GM18511 (cell line): ENCODE results near the gene ARHGEF11.

Source experiments
- ATAC-seq: cut with Tn5 transposase; IDR thresholded peaks from one replicate; pipeline ENCODE4 v1.9.1; 2021; ENCODE audit warnings: mild to moderate bottlenecking, moderate library complexity; ENCODE audit not compliant: unreplicated experiment

The ARHGEF11 gene

DNA sequence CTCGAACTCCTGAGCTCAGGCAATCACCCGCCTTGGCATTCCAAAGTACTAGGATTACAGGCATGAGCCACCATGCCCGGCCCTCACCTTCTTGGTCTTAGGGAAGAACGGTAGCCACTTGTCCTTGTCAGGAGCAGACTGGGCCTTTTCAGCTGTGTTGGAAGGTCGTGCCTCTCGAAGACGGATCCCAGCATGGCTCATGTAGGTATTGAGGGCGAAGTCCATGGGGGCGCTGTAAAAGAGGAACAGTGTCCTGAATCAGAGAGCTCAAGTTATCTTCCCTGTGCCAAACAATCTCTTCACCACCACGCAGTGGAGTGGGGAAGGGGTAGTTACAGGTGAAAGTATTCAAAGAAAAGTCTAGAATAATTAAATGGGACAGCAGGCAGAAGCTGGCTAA, 89.2 kb downstream of the ARHGEF11 start:
- ATAC-seq: no peak

DNA sequence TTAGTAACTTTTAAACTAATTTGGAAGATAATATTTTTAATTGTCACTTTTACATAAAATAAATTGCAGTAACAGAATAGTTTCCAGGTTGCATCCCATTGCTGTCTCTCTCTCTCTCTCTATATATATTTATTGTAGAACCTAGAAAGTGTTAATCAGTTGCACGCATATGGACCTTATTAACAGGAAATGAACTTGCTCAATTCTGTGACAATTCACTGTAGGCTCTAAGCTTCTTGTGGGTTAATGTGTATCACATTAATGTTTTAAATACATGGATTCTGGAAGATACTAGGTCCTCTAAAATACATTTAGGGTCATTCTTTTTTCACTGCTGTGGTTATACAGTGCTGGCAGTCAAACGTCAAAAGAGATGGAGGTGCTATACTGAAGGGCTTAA, 92.0 kb downstream of the ARHGEF11 start:
- ATAC-seq: no peak

DNA sequence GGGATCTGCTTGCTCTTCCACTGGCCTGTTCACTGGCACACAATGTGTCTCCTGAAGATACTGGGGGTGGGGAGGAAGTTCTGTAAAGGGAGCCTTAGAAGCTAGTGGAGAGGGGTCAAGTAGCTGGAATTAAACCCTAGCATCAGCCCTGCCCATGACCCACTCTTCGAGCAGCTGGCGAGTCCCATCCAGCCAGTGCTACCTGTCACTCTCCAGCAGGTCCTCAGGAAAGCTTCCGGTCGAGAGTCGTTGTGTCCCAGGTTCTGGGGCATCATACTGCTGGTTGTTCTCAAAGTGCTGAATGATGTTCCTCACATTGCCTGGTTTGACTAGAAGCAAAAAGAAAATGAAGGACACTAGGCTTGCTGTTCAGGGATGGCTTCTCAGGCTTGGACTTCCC, 94.2 kb downstream of the ARHGEF11 start:
- ATAC-seq: no peak

DNA sequence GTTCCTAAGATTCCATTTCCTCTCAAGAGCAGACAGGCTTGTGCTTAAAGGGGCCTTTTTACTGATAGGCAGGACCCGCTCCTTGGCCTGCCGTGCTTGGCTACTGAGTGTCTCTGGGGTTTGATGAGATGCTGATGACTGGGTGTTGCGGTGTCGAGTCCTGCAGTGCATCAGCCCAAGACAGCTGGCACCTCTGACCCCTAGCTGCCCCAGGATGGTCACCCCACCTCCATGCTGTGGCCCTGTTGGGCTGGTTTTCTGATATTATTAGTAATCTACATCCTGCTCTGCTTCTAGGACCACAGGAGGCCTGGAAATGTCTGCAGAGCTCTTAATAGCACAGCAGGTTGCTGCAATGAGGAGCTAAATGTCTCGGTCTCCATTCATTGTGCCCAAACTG, 96.4 kb downstream of the ARHGEF11 start:
- ATAC-seq: no peak

DNA sequence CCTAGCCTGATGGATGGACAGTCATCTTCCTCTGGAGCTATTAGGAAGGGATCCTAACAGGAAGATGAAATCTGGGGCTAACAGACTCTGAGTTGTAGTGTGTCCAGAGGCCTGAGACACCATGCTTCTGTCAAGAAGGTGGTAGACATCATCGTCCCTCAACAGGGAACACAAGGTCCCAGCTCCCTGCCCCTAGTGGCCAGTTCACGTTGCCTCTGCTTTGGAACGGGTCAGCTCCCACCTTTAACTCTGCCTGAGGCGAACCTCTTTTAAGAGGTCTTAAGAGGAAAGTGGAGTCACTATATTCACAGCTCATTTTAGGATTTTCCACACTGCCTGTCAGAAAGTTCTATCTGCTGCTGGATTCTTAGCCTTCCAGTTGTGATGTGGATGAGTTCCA, 96.8 kb downstream of the ARHGEF11 start:
- ATAC-seq: no peak

DNA sequence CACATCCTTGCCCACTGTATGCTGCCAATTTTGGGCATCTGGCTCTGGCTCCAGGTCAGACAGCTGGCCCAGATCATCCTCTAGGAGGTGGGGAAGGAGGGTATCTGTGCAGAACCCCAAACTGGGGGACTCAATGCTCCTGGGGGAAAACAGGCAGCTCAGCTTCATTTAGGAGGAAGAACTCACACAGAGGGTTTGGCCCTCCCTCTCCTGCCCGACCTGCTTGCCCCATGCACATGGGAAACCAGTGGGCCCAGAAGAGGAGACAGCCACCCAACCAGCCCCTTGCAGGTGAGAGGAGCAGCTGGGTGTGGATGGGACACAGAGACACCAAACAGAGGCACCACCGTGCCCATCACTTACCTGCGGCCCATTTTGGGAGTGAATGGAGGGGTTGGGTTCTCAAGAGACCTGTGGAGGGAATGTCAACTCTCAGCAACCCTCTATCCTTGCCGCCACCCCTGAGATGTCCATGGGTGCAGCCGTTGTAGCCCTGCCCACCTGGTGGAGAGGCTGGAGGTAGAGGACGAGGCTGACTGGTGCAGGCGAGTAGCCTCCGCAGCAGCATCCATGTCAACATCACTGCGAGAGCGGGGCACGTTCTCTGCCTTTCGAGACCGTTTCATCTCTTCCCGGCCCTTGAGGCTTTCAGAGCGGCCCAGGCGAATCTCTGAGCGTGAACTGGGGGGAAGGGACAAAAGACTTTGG, 97.6 kb downstream of the ARHGEF11 start:
- ATAC-seq: no peak

DNA sequence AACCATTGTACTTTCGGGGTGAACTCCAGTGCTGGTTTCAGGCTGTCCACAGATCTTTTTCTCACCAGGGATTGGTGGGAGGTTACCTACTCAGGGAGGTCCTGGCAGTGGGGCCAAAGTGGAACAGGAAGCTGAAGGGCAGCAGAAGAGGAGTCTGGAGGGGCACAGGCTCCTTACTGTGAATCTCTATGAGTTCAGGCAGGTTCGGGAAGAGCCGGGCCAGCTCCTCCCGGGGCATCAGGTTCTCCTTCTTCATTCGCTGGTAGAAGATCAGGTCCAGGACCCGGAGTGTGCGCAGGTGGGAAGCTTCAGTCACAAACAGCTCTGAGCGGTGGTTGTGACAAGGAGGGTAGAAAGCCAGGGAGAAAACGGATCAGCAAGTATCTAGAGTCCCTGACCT, 98.4 kb downstream of the ARHGEF11 start:
- no peak for ATAC-seq

DNA sequence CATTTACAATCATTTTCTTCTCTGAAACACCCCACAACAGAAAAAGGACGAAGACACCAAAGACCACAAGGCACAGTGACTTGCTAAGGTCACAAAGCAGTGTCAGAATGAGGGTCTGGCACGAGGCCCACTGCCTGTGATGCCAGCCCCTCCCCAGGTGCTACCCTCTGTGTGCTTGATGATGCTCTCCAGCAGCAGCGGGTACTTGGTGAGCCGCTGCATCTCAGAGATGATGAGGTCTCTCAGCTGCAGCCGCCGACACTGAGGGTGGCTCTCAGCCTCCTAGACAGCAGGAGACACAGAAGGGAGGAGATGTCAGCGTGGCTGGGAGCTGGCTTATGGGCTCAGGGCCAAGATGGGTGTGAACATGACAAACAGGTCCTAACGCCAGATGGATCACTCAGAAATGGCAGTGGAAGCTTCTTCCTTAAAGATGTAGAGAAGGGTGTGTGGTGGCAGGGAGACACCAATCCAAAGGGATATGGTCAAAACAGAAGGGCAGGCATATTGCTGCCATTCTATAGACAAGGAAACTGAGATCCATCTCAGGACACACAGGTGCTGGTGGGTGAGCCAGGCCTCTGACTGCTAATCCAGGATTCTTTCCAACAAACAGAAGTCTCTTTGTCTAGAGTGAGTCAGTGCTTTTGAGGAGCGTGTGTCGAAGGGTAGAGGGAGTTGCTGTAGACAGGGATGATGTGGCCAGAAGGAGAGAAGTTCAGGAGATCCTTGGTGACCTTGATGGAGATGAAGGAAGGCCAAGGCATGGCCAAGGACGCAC, 99.5 kb downstream of the ARHGEF11 start:
- ATAC-seq: no peak

DNA sequence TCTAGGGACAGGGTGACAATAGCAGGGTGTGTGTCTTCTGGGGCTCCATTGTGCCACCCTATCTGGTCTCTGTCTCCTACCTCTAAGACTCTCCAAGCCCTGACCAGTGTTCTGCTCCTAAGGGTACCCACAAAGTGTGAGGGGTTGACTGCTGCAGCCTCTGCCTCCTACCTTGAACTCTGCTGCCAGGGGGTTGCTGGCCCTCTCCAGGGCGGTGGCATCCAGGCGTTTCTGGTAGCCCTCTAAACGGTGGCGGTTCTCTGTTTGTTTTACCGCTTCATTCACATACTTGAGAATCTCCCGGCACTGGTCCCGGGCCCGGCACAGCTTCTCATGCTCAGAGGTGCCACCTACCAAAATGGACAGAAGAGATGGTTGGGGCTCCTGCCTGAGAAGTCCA, 100.7 kb downstream of the ARHGEF11 start:
- no peak for ATAC-seq

DNA sequence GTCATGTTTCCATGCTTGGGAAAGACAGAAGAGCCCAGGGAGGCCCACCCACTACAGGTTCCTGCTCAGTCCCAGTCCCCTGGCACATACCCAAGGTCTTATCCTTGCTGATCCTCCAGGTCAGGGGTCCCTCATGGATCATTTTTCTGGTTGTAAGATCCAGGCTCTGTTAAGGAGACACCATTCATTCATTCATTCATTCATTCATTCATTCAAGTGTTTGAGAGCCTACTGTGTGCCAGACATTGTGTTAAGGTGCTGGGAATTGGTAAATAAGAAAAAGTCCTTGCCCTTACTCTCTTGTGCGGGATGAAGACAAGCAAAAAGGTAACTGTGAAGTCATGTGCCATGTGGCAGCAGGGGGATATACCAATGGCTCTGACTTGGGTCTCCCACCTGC, 101.3 kb downstream of the ARHGEF11 start:
- ATAC-seq: no peak

DNA sequence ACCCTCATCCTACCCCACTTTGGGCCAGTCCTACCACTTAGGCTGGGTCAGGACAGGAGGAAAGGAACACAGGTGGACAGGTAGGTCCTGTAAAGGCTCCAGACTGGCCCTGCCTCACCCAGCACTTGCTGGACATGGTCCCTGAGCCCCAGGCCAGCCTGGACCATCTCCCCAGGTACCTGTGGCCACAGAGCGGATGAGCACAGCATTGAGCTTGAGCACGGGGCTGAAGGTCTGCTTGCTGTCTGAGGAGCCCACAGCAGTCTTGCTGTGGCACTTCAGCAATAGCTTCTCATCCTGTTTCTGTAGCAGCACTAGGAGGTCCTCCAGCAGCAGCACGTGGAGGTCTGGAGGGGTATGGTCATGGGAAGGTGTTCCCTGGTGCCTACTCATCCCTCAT, 101.8 kb downstream of the ARHGEF11 start:
- no peak for ATAC-seq

DNA sequence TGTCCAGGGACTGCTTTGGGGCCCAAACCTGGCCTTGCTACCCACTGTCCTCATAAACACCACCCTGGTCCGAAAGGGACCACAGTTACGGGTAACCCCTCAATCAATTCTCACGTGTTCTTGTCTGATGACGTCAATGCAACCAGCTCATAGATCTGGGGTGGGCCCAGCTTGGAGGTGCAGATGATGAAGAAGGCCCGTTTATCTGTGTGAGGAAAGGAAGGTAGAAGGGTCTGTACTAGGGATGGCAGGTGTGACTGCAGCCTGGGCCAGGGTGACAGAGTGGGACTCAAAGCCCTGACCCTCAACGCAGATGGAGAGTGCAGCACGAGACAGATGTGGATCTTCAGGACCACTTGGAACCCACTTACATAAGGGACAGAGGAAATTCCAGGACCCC, 103.0 kb downstream of the ARHGEF11 start:
- no peak for ATAC-seq

DNA sequence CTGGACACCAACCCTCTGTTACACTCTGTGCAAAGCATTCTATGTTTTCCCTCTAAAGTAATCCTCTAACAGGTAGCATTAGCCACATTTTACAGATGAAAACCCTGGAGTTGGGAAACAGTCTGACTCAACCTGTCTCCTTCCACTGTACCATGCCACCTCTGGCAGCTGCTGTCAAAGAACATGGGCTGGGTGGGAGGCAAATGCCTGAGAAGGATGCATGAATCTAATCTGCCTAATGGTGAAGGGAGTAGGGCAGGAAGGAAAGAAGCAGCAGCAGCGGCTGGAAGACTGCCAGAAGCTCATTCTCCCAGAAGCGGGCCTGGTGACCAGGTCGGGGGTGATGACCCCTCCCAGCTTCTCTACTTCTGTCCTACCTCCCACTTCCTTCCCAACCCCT, 103.4 kb downstream of the ARHGEF11 start:
- no peak for ATAC-seq

DNA sequence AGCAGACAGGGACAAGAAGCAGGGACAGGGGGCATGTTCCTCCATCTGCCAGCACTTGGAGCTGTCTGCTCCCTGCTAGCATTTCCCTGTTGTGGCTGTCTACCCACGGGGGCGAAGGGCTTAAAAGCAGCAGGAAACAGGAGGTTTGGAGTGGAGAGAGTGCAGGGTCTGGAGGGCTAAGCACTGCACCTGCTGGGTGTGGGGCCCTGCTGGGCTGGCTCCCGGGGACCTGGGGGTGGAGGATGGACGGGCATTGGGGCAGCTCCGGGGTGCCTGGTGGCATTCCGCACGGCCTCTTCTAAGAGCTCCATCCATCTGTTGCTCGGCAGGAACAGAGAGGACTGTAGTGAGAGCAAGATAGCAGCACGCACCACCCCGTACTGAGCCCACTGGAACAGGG, 103.9 kb downstream of the ARHGEF11 start:
- no peak for ATAC-seq

DNA sequence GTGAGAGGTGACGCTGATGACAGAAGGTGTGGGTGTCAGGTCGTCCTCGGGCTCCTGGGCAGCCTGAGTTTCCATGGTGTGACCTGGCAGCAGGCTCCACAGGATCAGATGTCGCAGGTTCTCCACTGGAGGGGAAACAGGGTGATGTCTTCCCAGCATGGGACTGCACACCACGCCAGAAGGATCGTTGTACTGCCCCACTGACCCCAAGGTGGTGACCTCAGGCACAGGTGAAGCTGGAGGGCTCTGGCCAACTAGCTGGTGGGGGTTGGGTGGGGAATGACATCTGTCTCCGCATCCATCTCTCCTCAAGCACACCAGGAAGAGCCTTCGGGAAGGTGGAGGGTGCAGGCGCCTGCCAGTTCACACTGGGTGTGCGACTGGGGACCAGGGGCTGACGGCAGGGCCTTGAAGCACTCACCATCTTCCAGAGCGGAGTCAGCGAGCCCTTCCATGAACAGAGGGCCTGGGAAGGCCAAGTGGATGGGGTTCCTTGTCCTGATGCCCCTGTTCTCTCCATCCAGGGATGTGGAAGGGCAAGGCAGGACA, 105.7 kb downstream of the ARHGEF11 start:
- ATAC-seq: no peak

DNA sequence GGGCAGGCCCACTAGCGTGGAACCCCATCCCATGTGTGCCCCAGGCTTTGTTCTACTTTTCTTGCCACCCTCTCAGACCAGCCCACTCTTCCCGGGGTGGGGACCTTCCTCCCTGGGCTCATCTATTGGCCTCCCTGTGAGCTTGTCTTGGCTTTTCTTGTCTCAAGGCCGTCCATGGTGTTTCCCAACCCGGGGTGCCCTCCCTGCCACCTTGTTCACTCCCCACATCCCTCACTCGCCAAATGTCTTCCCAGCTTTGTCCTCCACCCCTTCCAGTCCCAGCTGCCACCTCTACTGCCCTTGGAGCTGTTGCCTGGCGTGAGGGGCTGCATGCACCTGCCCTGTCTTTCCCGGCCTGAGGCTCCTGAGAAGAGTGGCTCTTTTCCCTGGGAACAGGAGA, 106.7 kb downstream of the ARHGEF11 start:
- no peak for ATAC-seq

DNA sequence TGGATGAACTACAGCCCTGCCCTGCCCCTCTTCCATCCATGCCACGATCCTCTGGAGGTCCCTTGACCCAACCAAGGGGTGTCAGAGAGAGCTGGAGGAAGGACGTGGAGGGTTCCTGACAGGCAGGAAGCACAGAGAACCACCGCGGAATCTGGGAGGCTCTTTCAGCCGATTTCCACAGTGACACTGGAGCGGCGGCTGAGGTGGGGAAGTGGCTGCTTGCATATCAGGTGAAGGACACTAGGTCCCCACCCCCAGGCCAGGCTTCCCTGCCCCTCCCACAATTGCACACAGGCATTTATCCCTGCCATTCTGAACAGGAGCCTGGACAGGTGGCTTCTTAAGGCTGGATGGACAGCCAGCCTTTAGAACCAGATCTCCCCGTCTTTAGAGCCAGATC, 107.7 kb downstream of the ARHGEF11 start:
- ATAC-seq: no peak

DNA sequence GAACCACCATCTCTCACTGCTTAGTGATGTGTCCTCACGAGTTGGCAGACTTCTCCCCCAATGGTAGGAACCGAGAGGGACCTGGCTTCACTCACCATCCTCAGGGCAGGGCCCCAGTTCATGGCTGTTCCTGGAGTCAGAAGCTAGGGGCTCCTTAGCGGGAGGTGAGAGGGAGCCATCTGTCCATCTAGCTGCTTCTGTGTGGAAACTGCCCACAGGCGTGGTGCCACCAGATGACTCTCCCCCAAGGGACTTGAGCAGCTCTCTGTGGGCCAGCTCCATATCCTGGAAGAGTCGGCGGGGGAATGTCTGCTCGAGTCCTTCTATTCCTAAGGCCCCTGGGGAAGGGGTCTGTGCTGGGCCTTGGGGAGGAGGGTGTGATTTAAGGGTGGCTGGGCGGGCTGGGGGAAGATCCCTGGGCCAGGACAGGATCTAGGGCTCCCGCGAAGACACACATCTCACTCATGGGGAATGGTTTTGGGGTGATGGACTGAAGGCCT, 108.8 kb downstream of the ARHGEF11 start:
- ATAC-seq: no peak

DNA sequence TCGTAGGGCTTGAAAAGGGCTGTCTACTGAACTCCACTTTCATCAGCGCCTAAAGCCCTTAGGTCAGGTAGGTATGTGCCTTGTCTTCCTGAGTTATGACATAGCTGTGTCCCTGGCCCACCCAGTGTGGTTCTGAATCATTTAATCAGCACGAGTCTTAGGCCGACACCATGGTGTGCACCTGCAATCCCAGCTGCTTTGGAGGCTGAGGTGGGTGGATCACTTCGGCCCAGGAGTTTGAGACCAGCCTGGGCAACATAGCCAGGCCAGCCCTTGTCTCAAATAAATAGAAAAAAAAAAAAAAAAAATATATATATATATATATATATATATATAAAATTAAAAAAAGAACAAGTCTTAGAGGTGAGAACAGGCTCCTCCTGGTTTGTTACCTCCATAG, 109.4 kb downstream of the ARHGEF11 start:
- ATAC-seq: no peak

DNA sequence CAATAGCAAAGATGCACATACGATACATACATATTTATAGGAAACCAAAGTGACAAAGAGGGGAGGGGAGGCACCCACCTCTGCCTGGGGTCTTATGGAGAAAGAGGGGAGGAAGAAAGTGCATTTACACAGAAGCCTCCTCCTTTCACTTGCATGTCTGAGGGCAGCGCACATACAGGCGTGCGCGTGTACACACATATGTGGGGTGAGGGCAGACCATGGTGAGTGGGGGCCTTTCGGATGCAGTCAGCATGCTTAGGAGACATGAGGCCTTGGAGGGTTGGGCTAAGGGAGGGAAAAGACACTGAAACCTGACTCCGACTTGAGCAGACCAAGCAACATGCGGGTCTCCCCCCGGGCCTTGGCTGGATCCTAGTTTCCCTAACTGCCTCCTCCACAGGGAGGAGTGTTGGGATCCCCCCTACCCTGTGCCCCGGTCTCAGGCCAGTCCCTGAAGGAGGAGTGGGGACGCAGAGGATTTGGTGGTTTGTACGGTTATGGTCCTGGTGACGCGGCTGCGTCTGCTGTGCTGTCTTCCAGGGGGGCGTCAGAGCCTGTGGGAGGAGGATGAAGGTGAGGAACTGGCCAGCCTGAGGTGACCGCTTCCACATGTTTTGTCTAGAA, 109.9 kb downstream of the ARHGEF11 start:
- no peak for ATAC-seq

DNA sequence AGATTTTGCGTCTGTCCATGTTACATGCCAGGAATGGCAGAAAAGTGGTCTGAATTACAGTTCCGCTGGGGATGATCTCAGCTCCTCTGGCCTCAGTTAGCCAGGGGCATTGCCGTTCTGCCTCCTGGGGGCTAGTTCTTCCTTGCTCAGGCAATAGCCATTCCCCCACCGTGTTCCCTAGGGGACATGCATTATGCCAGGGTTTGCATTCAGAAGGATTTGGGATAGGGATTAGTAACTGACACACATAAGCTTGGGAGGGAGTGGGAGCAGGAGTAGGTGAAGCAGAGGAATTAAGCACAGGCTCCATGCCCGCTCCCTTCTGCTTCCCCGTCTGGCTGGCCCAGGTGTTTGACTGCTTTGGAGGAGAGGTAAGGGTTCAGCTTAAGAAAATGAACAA, 112.4 kb downstream of the ARHGEF11 start:
- ATAC-seq: no peak
